Keratinocyte (primary cell): ENCODE data around the gene ANKDD1A. TPM values are rescaled to one million over a fixed set of nuclear protein-coding genes. Genes with fewer than 3 reads are reported as not detected.

ENCODE experiments used
- DNase-seq: peaks from one replicate; pipeline ENCODE4 v3.0.0-alpha.2; 2011; ENCODE audit warnings: low read depth, missing footprints, low spot score
- FAIRE-seq: peaks from 2 replicates; lab custom pipeline; 2011; peaks lifted over from hg19 to GRCh38; lab: Jason Lieb, UNC
- H2AFZ ChIP-seq: 2 replicates; pipeline ENCODE4 v1.6.0; 2012; ENCODE audit warnings: low read length, control low read depth, inconsistent platforms; ENCODE audit not compliant: control insufficient read depth
- H3K27ac ChIP-seq: 2 replicates; pipeline ENCODE4 v1.5.1; 2011; ENCODE audit warnings: low read length; ENCODE audit not compliant: control insufficient read depth, insufficient read depth
- H3K27me3 ChIP-seq: 3 replicates; pipeline ENCODE4 v1.6.0; 2011; ENCODE audit warnings: low read length; ENCODE audit not compliant: control insufficient read depth, insufficient read depth; ENCODE audit errors: extremely low read depth
- H3K36me3 ChIP-seq, 2 experiments: 2 replicates in 1 of 2; 3 replicates in 1 of 2; pipeline ENCODE4 v1.5.1; 2011; ENCODE audit warnings: low read length in 2 of 2, mild to moderate bottlenecking in 1 of 2; ENCODE audit not compliant: control insufficient read depth in 2 of 2, insufficient read depth in 2 of 2; ENCODE audit errors: extremely low read depth in 1 of 2
- H3K4me1 ChIP-seq: 3 replicates; pipeline ENCODE4 v1.5.1; 2011; ENCODE audit warnings: low read length; ENCODE audit not compliant: control insufficient read depth, insufficient read depth; ENCODE audit errors: extremely low read depth
- H3K4me2 ChIP-seq: 3 replicates; pipeline ENCODE4 v1.6.0; 2011; ENCODE audit warnings: low read depth, low read length; ENCODE audit not compliant: control insufficient read depth, insufficient read depth; ENCODE audit errors: extremely low read depth
- H3K4me3 ChIP-seq, 3 experiments: fragments of 200-600 bp in 1 of 3; sonication (generic) in 1 of 3; 2 replicates in 2 of 3; 3 replicates in 1 of 3; pipeline ENCODE4 v1.5.1; 2011 to 2016; ENCODE audit warnings: low read length in 3 of 3, mild to moderate bottlenecking in 3 of 3, control low read depth in 2 of 3, inconsistent platforms in 1 of 3, low read depth in 1 of 3, mixed read lengths in 1 of 3, mixed run types in 1 of 3, moderate library complexity in 1 of 3; ENCODE audit not compliant: control insufficient read depth in 2 of 3, insufficient read depth in 2 of 3; ENCODE audit errors: extremely low read depth in 1 of 3
- H3K79me2 ChIP-seq: 2 replicates; pipeline ENCODE4 v1.6.0; 2012; ENCODE audit warnings: low read length; ENCODE audit not compliant: control insufficient read depth, insufficient read depth
- H3K9ac ChIP-seq: 3 replicates; pipeline ENCODE4 v1.6.0; 2011; ENCODE audit warnings: low read length; ENCODE audit not compliant: control insufficient read depth, insufficient read depth; ENCODE audit errors: extremely low read depth
- H3K9me1 ChIP-seq: 3 replicates; pipeline ENCODE4 v1.6.0; 2011; ENCODE audit warnings: low read length; ENCODE audit not compliant: control insufficient read depth, insufficient read depth; ENCODE audit errors: extremely low read depth
- H3K9me3 ChIP-seq: 2 replicates; pipeline ENCODE4 v1.5.1; 2012; ENCODE audit warnings: low read depth, low read length; ENCODE audit not compliant: control insufficient read depth
- H4K20me1 ChIP-seq: 3 replicates; pipeline ENCODE4 v1.6.0; 2011; ENCODE audit warnings: low read length; ENCODE audit not compliant: control insufficient read depth, insufficient read depth; ENCODE audit errors: extremely low read depth
- EZH2 ChIP-seq: IDR thresholded peaks from one replicate; pipeline ENCODE4 v1.6.1; 2012; ENCODE audit warnings: inconsistent platforms, mild to moderate bottlenecking, low read length, moderate library complexity
- dilution Hi-C: fragments of 300-500 bp; cut with MboI; formaldehyde crosslinking; loops from one replicate; pipeline ENCODE4 v1.7.0; 2020; ENCODE audit warnings: low sequenced_read_pairs; ENCODE audit not compliant: extremely low pct_ligation_motif_present
- polyA plus RNA-seq, 5 experiments: library from polyadenylated mRNA; depleted of rRNA in 3 of 5; stranded (reverse) in 3 of 5; stranded (forward) in 1 of 5; unstranded in 1 of 5; fragments of >200 nt; gene quantifications; 1 replicate in 1 of 5; 2 replicates in 3 of 5; 3 replicates in 1 of 5; pipeline versions ENCODE4 v1.2.1 to v1.2.3, GENCODE V29; 2011 to 2012; ENCODE audit warnings: missing spikeins in 2 of 5, low read depth in 1 of 5, low replicate concordance in 1 of 5
- TF ChIP-seq, protein P1 (sequence below), 3 experiments: IDR thresholded peaks in 1 of 3; conservative IDR thresholded peaks in 1 of 3; optimal IDR thresholded peaks in 1 of 3; 2 replicates in 2 of 3; 3 replicates in 1 of 3; pipeline versions ENCODE3 to v1.5.1; 2011; ENCODE audit warnings: low read length in 3 of 3, mild to moderate bottlenecking in 3 of 3, moderate library complexity in 2 of 3, control low read depth in 1 of 3, inconsistent platforms in 1 of 3; ENCODE audit not compliant: insufficient read depth in 2 of 3; ENCODE audit errors: extremely low read depth in 1 of 3

The ANKDD1A gene
- polyA plus RNA-seq, 1 donor (not counting 4 experiments of a cell fraction or from before 2014, with no cell fraction given), result 1.1 TPM

DNA sequence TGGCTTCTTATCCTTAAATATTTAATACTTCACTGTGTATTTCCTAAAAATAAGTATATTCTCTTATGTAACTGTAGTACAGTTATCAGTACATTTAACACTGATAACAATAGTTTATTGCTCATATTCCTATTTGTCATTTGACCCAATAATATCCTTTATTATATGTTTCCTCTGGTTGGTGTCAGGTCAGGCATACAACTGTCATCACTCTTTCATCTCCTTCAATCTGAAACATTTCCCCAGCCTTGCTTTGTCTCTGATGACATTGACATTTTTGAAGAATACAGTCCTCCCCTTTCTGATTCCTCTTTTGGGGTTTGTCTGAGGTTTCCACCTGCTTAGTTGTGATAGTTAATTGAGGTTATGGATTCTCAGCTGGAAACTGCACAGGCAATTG is 42.2 kb upstream of the ANKDD1A start:
- DNase-seq (no peak), FAIRE-seq (no peak)
- no peaks in the 10 kb centered on the region for H4K20me1 ChIP-seq
- no peak overlapping the region for H2AFZ ChIP-seq
- peaks cover 10 to 11% of the 10 kb centered on the region in 2 experiments for H3K36me3 ChIP-seq
- H3K9ac ChIP-seq, result no peak overlapping the region
- TF ChIP-seq, protein P1, sequence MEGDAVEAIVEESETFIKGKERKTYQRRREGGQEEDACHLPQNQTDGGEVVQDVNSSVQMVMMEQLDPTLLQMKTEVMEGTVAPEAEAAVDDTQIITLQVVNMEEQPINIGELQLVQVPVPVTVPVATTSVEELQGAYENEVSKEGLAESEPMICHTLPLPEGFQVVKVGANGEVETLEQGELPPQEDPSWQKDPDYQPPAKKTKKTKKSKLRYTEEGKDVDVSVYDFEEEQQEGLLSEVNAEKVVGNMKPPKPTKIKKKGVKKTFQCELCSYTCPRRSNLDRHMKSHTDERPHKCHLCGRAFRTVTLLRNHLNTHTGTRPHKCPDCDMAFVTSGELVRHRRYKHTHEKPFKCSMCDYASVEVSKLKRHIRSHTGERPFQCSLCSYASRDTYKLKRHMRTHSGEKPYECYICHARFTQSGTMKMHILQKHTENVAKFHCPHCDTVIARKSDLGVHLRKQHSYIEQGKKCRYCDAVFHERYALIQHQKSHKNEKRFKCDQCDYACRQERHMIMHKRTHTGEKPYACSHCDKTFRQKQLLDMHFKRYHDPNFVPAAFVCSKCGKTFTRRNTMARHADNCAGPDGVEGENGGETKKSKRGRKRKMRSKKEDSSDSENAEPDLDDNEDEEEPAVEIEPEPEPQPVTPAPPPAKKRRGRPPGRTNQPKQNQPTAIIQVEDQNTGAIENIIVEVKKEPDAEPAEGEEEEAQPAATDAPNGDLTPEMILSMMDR (optimal IDR thresholded peaks at IDR 0.05 in 1 of 3, IDR thresholded peaks at IDR 0.05 in 1 of 3, conservative IDR thresholded peaks at IDR 0.05 in 1 of 3; ENCODE audit: extremely low read depth in 1 of 3, insufficient read depth in 2 of 3, low read length in 3 of 3), result no peak
- no peak for TF ChIP-seq EZH2
- H3K4me3 ChIP-seq, result no peak overlapping the region
- no peaks in the 10 kb centered on the region for H3K79me2 ChIP-seq
- H3K4me1 ChIP-seq, result peaks cover 11% of the 10 kb centered on the region
- H3K4me2 ChIP-seq, result no peak overlapping the region
- no peaks in the 10 kb centered on the region for H3K9me1 ChIP-seq
- H3K27me3 ChIP-seq, result no peaks in the 10 kb centered on the region
- no peak overlapping the region for H3K27ac ChIP-seq
- dilution Hi-C loops, result no loop called here
- H3K9me3 ChIP-seq, result no peaks in the 10 kb centered on the region

DNA sequence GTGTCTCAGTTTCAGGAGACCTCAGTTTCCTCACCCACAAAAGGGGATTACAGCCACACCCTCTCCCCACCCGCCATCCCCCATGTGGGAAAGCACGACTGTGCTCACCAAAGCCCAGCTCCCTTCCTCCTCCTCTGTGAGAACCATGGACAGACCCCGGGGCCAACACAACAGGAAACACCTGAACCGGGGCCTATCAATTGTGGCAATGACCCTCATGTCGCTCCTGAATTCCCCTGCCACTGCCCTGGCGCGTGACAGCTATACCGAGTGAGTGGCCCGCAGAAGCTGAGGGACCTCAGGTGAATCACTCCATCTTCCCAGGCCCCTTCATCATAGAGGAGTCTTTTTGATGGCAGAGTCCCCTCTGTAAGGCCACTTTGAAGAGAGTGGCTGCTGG is 41.3 kb upstream of the ANKDD1A start:
- dilution Hi-C loops, result no loop called here

More for the DNA sequence above, 41.3 kb upstream of the ANKDD1A start:
- H3K9me1 ChIP-seq, result no peaks in the 10 kb centered on the region
- no peak for DNase-seq
- FAIRE-seq, result no peak
- no peak overlapping the region for H3K4me3 ChIP-seq
- no peaks in the 10 kb centered on the region for H3K79me2 ChIP-seq
- H3K4me1 ChIP-seq, result peaks cover 11% of the 10 kb centered on the region
- H3K9me3 ChIP-seq, result no peaks in the 10 kb centered on the region
- H3K4me2 ChIP-seq, result no peak overlapping the region
- H3K27me3 ChIP-seq, result no peaks in the 10 kb centered on the region
- no peaks in the 10 kb centered on the region for H4K20me1 ChIP-seq
- H3K36me3 ChIP-seq, result peaks cover 8 to 10% of the 10 kb centered on the region in 2 experiments
- no peak overlapping the region for H3K9ac ChIP-seq
- no peak overlapping the region for H2AFZ ChIP-seq
- TF ChIP-seq, protein P1 (optimal IDR thresholded peaks at IDR 0.05 in 1 of 3, IDR thresholded peaks at IDR 0.05 in 1 of 3, conservative IDR thresholded peaks at IDR 0.05 in 1 of 3; ENCODE audit: extremely low read depth in 1 of 3, insufficient read depth in 2 of 3, low read length in 3 of 3), result no peak
- TF ChIP-seq EZH2, result no peak
- no peak overlapping the region for H3K27ac ChIP-seq
